Skin epidermis (tissue), 12 donors: ENCODE measurements around the gene ZKSCAN2.

Experiments used
- H3K27ac ChIP-seq, 21 experiments: fragments of 200-600 bp; sonication (generic) in 11 of 21; one replicate each; pipeline ENCODE4 v1.5.0; 2020; ENCODE audit warnings: mild to moderate bottlenecking in 3 of 21, inconsistent platforms in 2 of 21, moderate library complexity in 2 of 21
- H3K4me3 ChIP-seq, 7 experiments: fragments of 200-600 bp; sonication (generic) in 2 of 7; one replicate each; pipeline ENCODE4 v1.5.0; 2020; ENCODE audit warnings: inconsistent platforms in 2 of 7, mild to moderate bottlenecking in 2 of 7, moderate library complexity in 1 of 7

Gene ZKSCAN2

DNA sequence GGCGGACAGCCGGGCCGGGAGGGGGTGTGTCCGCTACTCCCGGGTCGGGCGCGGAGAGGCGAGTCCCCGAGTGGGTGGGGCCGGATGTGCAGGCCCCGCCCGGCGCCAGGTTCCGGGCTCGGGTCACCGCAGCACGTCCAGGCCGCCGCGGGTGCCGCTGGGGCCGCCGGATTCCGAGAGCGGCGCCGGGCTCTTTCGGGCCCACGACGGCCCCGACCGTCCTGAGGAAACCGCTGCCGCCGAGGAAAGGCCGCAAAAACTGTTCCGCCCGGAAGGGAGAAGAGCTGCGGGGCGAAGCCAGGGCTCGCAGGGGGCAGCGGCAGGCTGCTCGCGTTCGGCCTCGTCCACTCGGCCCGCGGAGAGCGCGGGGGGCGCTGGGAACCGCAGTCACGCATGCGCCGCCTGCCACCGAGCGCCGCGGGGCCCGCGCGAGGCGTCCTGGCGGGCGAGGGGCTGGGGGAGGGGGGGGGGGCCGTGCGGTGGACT, at the start of gene ZKSCAN2:
Gene ZKSCAN2, minus strand, starts transcription at position 376 of the 486 bp plus-strand sequence. CDS start 718 bp downstream, outside the sequence.
- Histone ChIP-seq H3K27ac (peak within 1 kb of the TSS; percentile 83 to 99 (median 97)), H3K4me3 (peak within 1 kb of the TSS; percentile 63 to 87 (median 82))

- no peak overlapping the region for H3K27ac ChIP-seq
- H3K4me3 ChIP-seq: no peak overlapping the region
These were observed 42.3 kb upstream of the ZKSCAN2 start for GRCh38 chr16:25299792-25300590.

DNA sequence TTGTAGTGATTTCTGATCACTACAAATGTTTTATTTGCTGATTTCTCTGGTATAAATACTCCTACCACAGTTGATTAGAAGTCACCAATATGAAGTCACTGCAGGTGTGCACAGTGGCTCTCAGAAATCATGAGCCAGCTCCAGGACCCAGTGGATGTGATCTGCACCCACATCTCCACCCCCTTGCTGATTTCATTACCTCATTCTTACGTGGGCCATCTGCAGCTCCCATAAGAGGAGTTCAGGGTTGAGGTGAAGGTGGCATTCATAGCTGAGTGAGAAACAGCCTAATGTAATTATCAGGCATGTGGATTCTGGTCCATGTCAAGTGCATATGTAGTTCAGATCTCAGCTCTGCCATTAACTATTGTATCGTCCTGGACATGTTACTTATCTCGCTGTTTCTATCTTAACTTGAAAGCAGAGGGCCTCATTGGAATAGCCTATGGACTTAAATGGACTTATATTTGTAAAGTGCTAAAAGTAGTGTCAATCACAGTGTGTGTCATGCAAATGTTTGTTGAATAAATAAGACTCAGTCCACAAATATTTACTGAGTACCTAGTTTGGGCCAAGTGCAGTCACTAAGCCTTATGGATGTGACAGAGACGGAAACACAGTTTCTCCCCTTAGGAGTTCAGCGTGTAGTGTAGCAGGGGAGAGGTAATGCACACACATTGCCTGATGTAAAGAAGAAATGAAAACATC, 40.7 kb upstream of the ZKSCAN2 start:
- no peak overlapping the region for H3K27ac ChIP-seq
- H3K4me3 ChIP-seq: no peak overlapping the region

GRCh38 chr16:25297151-25297787, 39.6 kb upstream of the ZKSCAN2 start:
- H3K4me3 ChIP-seq: no peak overlapping the region
- H3K27ac ChIP-seq: no peak overlapping the region

DNA sequence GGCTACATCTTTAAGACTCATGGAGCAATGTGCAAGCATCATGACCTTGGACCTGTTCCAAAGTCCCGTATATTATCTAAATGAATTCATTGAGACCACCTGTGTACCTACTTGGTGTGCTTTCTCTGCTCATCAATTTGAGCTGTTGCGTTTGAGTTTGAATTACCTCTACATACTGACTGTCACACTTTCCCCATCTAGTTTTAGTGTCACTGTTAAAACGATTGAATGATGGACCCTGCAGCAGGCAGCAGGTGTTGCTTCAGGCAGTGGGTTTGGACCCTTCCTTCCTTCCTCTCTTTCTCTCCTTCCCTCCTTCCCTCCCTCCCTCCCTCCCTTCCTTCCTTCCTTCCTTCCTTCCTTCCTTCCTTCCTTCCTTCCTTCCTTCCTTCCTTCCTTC, 33.9 kb upstream of the ZKSCAN2 start:
- no peak overlapping the region for H3K27ac ChIP-seq
- H3K4me3 ChIP-seq: no peak overlapping the region

DNA sequence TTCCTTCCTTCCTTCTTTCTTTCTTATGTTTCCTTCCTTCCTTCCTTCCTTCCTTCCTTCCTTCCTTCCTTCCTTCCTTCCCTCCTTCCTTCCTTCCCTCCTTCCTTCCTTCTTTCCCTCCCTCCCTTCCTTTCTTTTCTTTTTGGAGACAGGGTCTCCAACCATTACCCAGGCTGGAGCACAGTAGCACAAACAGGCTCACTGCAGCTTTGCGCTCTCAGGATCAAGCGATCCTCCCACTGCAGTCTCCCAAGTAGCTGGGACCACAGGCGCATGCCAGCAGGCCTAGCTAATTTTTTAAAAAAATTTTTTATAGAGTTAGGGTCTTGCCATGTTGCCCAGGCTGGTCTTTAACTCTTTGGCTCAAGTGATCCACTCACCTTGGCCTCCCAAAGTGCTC, 31.8 kb upstream of the ZKSCAN2 start:
- H3K4me3 ChIP-seq: no peak overlapping the region
- no peak overlapping the region for H3K27ac ChIP-seq

- Histone ChIP-seq H3K27ac (no peak overlapping the region), H3K4me3 (no peak overlapping the region)
These were observed 21.8 kb upstream of the ZKSCAN2 start for GRCh38 chr16:25279491-25279890.

DNA sequence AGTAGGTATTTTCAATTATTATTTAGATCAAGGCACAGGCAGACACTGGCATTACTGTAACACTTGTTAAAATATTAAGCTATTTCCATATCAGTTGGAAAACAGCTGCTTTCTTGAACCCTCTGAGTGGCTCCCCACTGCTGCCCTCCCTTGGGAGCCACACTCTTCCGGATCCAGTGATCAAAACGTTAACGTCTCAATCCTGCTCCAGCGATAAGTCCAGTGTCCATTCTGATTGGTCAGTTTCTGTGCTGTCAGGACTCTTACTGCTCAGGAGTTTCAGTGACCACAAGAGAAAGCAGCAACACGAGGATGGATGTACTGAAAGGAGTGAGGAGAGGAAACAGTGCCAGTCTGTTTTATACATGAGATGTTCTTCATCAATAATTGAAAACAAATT, 13.8 kb upstream of the ZKSCAN2 start:
- H3K4me3 ChIP-seq: no peak overlapping the region
- H3K27ac ChIP-seq: no peak overlapping the region

GRCh38 chr16:25270577-25270976, 12.9 kb upstream of the ZKSCAN2 start:
- Histone ChIP-seq H3K27ac (no peak overlapping the region), H3K4me3 (no peak overlapping the region)

DNA sequence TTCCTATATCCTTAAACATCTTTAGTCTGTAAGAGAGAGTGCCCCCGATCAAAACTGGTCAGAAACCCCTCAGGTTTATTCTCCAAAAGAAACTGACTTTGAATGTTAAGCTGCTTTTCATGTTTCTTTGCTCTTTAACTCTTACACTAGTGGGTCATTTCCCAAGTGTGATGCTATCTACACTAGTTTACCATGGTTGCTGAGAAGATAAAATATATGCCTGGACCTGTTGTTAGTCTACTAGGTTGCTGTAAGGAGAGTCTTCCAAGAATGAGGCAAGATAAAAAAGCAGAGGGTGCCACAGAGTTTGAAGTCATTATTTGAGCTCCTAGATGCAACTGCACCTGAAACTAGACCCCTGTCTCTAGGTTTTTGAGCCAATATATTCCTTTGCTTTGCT, 12.2 kb upstream of the ZKSCAN2 start:
- Histone ChIP-seq H3K27ac (no peak overlapping the region), H3K4me3 (no peak overlapping the region)

- H3K4me3 ChIP-seq: no peak overlapping the region
- H3K27ac ChIP-seq: no peak overlapping the region
These were observed 8.3 kb upstream of the ZKSCAN2 start for GRCh38 chr16:25265968-25266367.

DNA sequence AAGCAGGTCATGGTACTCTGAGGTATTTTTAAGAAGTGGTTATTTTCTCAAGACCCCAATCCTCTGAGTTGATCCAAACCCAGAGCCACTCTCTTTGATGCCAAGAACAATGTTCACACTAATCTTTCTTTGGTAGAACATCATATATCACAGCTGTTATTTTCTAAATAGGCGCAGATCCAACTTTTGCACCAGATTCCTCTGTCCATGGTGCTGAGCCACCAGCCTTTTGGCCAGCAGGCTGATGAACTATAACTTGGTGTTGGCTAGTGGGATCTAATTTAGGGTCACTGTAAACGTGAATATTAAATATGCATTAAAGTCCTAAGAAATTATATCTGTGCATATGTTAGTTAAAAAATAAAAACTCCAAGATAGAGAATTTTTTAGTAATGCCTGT, 7.0 kb upstream of the ZKSCAN2 start:
- no peak overlapping the region for H3K4me3 ChIP-seq
- no peak overlapping the region for H3K27ac ChIP-seq

DNA sequence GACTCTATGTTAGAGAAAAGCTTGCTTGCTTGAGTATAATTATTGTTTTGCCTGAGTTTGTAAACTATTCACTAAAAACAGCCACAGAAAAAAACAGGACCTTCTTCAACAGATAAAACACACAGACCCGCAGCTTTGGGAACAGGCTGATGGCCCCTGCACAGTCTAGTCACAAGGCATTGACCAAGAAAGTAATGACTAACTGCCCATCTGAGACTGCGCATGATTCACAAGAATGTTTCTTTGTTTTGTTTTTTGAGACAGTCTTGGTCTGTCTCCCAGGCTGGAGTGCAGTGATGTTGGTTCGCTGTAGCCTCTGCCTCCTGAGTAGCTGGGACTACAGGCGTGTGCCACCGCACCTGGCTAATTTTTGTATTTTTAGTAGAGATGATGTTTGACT, 2.8 kb upstream of the ZKSCAN2 start:
- Histone ChIP-seq H3K27ac (no peak overlapping the region), H3K4me3 (no peak overlapping the region)

DNA sequence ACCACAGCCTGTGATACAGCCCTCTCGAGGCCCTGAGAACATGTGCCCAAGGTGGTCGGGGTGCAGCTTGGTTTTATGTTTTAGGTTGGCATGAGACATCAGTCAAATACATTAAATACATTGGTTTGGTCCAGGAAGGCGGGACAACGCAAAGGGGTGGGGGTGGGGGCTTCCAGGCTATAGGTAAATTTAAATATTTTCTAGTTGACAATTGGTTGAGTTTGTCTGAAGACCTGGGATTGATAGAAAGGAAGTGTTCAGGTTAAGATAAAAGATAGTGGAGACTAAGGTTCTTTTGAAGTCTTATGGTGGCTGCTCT, 1.2 kb upstream of the ZKSCAN2 start:
- H3K27ac ChIP-seq: peak overlapping the region in 4 of 21 experiments; percentile 89 to 99 (median 94)
- H3K4me3 ChIP-seq: peak overlapping the region in 6 of 7 experiments; percentile 63 to 87 (median 83)

GRCh38 chr16:25257956-25258860, 563 bp upstream of the ZKSCAN2 start:
- Histone ChIP-seq H3K4me3 (peak overlapping the region; percentile 63 to 87 (median 82)), H3K27ac (peak overlapping the region; percentile 83 to 99 (median 97))

DNA sequence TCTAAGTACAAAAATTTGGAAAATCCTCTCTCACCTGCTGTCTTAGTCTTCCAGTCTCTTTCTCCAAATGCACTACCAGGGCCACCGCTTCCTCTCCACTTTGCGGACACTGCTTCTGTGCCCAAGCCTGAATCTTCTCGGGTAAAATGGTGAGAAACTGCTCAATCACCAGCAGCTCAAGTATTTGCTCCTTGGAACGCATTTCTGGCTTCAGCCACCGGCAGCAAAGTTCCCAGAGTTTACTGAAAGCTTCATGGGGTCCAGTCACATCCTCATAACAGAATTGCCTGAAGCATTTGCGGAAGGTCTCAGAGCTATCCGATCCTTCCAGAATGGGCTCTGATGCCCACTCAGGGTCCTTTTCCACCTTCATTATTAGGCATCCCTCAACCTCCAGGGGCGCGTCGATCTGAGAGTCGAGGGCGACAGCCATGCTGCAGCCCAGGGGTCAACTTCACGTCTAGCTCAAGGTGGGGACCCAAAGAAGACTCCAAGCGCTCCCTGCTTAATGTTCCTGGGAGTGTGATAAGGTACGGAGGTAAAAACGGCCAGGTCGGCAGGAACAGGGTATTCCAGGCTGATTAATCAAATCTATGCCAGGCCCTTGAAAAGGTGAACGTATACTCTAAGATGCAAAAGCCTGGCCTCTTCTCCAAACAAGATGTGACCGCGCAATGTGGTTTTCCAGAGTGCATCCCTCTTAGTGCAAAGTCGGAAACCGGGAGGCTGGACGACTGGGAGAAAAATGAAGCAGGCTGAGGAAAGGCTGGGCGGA, 763 bp downstream of the ZKSCAN2 start:
- Histone ChIP-seq H3K27ac (peak overlapping the region in 19 of 21 experiments; percentile 83 to 99 (median 97)), H3K4me3 (peak overlapping the region; percentile 63 to 87 (median 82))

DNA sequence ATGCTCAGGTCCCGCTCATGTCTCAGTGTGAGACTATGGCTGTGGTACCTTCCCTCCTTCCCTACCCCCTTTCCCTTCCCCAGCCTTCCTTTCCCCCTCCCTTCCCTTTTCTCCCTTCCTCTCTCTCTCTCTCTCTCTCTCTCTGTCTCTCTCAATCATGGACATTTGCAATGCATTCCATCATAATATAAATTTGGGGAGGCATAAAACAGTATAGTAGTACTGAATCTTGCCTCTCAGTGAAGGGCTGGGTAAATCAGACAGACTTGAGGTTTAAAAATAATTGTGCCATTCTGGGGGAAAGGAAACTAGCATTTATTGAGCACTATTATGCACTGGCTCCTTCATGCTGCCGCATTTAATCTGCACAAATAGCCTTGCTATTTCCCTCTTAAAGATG, 4.3 kb downstream of the ZKSCAN2 start:
- Histone ChIP-seq H3K27ac (no peak overlapping the region), H3K4me3 (no peak overlapping the region)

- H3K4me3 ChIP-seq: no peak overlapping the region
These were observed 7.2 kb downstream of the ZKSCAN2 start for GRCh38 chr16:25250467-25250866.

DNA sequence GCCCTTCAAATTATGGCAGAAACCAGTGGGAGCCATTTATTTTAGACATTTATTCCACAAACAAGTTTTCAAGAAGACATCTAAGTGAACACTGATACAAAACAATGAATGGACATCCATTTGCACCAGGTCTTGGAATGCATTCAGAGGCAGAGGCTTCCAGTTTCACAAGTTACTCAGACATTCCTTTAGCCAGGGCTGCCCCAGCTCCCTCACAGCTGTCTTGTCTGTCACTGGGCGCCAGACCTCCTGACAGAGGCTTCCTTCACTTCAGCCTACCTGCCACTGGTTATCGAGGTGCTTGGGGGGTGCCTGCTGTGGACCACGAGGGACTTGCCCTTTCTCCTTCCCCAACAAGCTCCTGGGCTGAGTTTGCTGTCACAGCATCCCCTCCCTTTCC, 21.7 kb downstream of the ZKSCAN2 start:
- Histone ChIP-seq H3K27ac (no peak overlapping the region), H3K4me3 (no peak overlapping the region)

More at GRCh38 chr16:25250467-25250866, 7.2 kb downstream of the ZKSCAN2 start:
- H3K27ac ChIP-seq: no peak overlapping the region
